ENCODE results near the gene DPYSL5. TPM values are rescaled to one million over a fixed set of nuclear protein-coding genes. Genes with fewer than 3 reads are reported as not detected.

Gene DPYSL5
- total RNA-seq (2022; extraction: Qiagen RNA extraction): 3.8 to 6.2 TPM (median 5.2 TPM) in 5 replicates

GRCh38 chr2:26847655-26848335 lies at the start of gene DPYSL5:
DPYSL5 (plus strand) TSS chr2:26848132; CDS start chr2:26898500, 50,368 bp downstream.

GRCh38 chr2:26970244-26970927 lies 122.5 kb downstream of the DPYSL5 start, which contains the start of gene MAPRE3:
MAPRE3 (plus strand) TSS chr2:26970637; CDS start chr2:27022219, 51,582 bp downstream.

Other genes with a start within 250 kb of the DPYSL5 start
- gene CIB4, start 206.8 kb upstream of the DPYSL5 start, total RNA-seq (2022; extraction: Qiagen RNA extraction): 0.16 to 0.40 TPM (median 0.24 TPM) in 3 of 5 replicates, not detected in the others
- 0.37 to 0.95 TPM (median 0.84 TPM) in 5 replicates for gene KCNK3, start 155.4 kb upstream of the DPYSL5 start, total RNA-seq (2022; extraction: Qiagen RNA extraction)
- gene SLC35F6, start 83.8 kb upstream of the DPYSL5 start, total RNA-seq (2022; extraction: Qiagen RNA extraction): 35.0 to 38.6 TPM (median 37.5 TPM) in 5 replicates
- gene CENPA, start 62.1 kb upstream of the DPYSL5 start, total RNA-seq (2022; extraction: Qiagen RNA extraction): 40.8 to 52.2 TPM (median 51.5 TPM) in 5 replicates
- gene MAPRE3, start 122.5 kb downstream of the DPYSL5 start, total RNA-seq (2022; extraction: Qiagen RNA extraction): 9.6 to 11.9 TPM (median 11.1 TPM) in 5 replicates
- gene TMEM214, start 184.8 kb downstream of the DPYSL5 start, total RNA-seq (2022; extraction: Qiagen RNA extraction): 59.1 to 67.4 TPM (median 64.7 TPM) in 5 replicates
- gene AGBL5, start 203.5 kb downstream of the DPYSL5 start, total RNA-seq (2022; extraction: Qiagen RNA extraction): 27.9 to 33.4 TPM (median 30.3 TPM) in 5 replicates
- 505 to 575 TPM (median 551 TPM) in 5 replicates for gene OST4, start 223.5 kb downstream of the DPYSL5 start, total RNA-seq (2022; extraction: Qiagen RNA extraction)
- gene EMILIN1, start 230.5 kb downstream of the DPYSL5 start, total RNA-seq (2022; extraction: Qiagen RNA extraction): 0.32 to 0.55 TPM (median 0.48 TPM) in 5 replicates
- gene KHK, start 238.6 kb downstream of the DPYSL5 start, total RNA-seq (2022; extraction: Qiagen RNA extraction): 8.7 to 10.9 TPM (median 9.3 TPM) in 5 replicates

All from A549 treated with Hydrocortisone at 1 μM for 4 hours (cell line).